ENCODE data around the gene SMAD3. TPM values are rescaled to one million over a fixed set of nuclear protein-coding genes. Genes with fewer than 3 reads are reported as not detected.

SMAD3 gene
- total RNA-seq, 1 experiment from 2014 or later: 89.2 TPM

DNA sequence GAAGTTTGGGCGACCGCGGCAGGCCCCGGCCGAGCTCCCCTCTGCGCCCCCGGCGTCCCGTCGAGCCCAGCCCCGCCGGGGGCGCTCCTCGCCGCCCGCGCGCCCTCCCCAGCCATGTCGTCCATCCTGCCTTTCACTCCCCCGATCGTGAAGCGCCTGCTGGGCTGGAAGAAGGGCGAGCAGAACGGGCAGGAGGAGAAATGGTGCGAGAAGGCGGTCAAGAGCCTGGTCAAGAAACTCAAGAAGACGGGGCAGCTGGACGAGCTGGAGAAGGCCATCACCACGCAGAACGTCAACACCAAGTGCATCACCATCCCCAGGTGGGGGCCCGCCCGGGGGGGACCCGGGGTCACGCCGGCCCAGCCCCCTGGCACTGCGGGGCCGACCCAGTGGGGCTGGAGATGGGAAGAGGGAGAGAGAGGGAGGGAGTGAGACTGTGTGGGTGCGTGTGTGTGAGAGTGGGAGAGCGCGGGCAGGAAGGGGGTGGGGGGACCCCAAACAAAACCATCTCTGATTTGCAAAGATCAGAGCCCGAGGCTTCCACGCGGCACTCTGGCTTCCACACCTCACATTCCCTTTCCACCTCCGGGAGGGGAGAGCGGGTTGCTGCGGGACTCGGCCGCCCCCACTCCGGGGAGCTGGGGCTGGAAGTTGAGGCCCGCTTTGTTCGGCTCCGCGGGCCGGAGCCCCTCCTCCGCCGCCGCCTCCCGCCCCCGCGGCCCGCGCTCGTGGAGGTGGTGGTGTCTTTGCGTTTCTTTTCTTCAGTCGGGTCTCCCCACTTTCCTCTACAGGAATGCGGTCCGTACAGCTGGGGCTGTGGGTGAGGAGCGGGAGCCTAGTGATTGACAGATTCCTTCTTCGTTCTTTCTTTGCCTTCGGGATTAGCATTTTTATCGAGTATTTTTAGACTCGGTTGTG is 898 bp downstream of the SMAD3 start:
- ChIA-PET CTCF (interaction anchor here (0.9 to 2.0 kb wide), 2 partner anchors 59 to 120 kb away, joined by 4 to 5 read pairs; no protein-coding TSS in a partner anchor), RAD21 (ENCODE audit: low non-redundant PET in 1 of 2, low total read pairs in 2 of 2, uncharacterized antibody in 2 of 2, unreplicated experiment in 2 of 2) (interaction anchor here (0.7 to 1.1 kb wide), 5 partner anchors 35 to 58 kb away, joined by 3 read pairs; no protein-coding TSS in a partner anchor), POLR2A (interaction anchor here (0.9 to 1.9 kb wide), 8 partner anchors 9 to 118 kb away, joined by 3 to 10 read pairs (median 4); no protein-coding TSS in a partner anchor)
- intact Hi-C loops (cut with micrococcal nuclease): loop anchor here (5.0 to 10.0 kb wide), 2 partner anchors 99 to 239 kb away; no protein-coding TSS in a partner anchor
- peak overlapping the region; percentile 91 for H3K27ac ChIP-seq (ENCODE audit: low read depth, low read length)
- peaks cover 72 to 80% of the 10 kb centered on the region in 2 experiments for H3K4me1 ChIP-seq (ENCODE audit: control insufficient read depth in 1 of 2, insufficient read depth in 2 of 2, low read length in 2 of 2)
- ATAC-seq (no peak; the same call in 1 of the 2 replicates), DNase-seq (ENCODE audit: low read depth, low spot score) (no peak)
- H2AFZ ChIP-seq (ENCODE audit: low read depth, low read length, poor library complexity, severe bottlenecking): no peak overlapping the region
- peak overlapping the region; percentile 81 to 90 for H3K4me3 ChIP-seq (replicated peaks in 1 of 2; ENCODE audit: low read depth in 1 of 2, low read length in 2 of 2)
- H3K4me2 ChIP-seq (ENCODE audit: low read length): peak overlapping the region; percentile 88
- no peaks in the 10 kb centered on the region for H3K9me2 ChIP-seq (ENCODE audit: insufficient read depth)
- no peaks in the 10 kb centered on the region for H3K27me3 ChIP-seq (ENCODE audit: insufficient read depth, low read length)
- no TSS peak for BruUV-seq (replicated peaks)
- peaks cover 11% of the 10 kb centered on the region; the same call in 1 of the 2 replicates for H4K20me1 ChIP-seq (ENCODE audit: insufficient read depth)
- peaks cover 54% of the 10 kb centered on the region for H3K79me2 ChIP-seq (ENCODE audit: insufficient read depth, low read length)
- peak overlapping the region; percentile 96 for H3K9ac ChIP-seq (ENCODE audit: low read length)
- H3K9me3 ChIP-seq (ENCODE audit: control insufficient read depth in 1 of 2, insufficient read depth in 1 of 2, low read depth in 1 of 2, low read length in 2 of 2): no peaks in the 10 kb centered on the region
- TF ChIP-seq, protein P1, sequence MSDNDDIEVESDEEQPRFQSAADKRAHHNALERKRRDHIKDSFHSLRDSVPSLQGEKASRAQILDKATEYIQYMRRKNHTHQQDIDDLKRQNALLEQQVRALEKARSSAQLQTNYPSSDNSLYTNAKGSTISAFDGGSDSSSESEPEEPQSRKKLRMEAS (IDR thresholded peaks at IDR 0.05): no peak
- TF ChIP-seq EZH2phosphoT487 (IDR thresholded peaks at IDR 0.05; ENCODE audit: borderline replicate concordance) (no peak), POLR2AphosphoS5 (IDR thresholded peaks at IDR 0.05; ENCODE audit: low read depth, low read length) (0 out of 2 replicates have a peak, but pooled peaks have one; percentile 14), POLR2A (IDR thresholded peaks at IDR 0.05; ENCODE audit: borderline replicate concordance, extremely low read depth, insufficient read depth, insufficient read length) (no peak), ZFX (IDR thresholded peaks at IDR 0.05) (peak; percentile 67)
- H3K36me3 ChIP-seq (ENCODE audit: control insufficient read depth in 1 of 2, insufficient read depth in 2 of 2, low read length in 2 of 2): peaks cover 0 to 12% of the 10 kb centered on the region in 2 experiments; a peak in 2 of 4 replicates
